Hepatocyte (in vitro differentiated cells): ENCODE results near the gene BCL11A. TPM values are rescaled to one million over a fixed set of nuclear protein-coding genes. Genes with fewer than 3 reads are reported as not detected.

Experiments
- DNase-seq: peaks from one replicate; pipeline ENCODE4 v3.0.0-alpha.2; 2016; ENCODE audit warnings: low spot score
- H2AFZ ChIP-seq: fragments of 200-600 bp; sonication (generic); 2 replicates; pipeline ENCODE4 v1.6.0; 2016; ENCODE audit warnings: antibody characterized with exemption, mild to moderate bottlenecking
- H3K27ac ChIP-seq: fragments of 200-600 bp; sonication (generic); 2 replicates; pipeline ENCODE4 v1.5.1; 2016; ENCODE audit warnings: mild to moderate bottlenecking
- H3K27me3 ChIP-seq: fragments of 200-600 bp; sonication (generic); 2 replicates; pipeline ENCODE4 v1.6.1; 2016
- H3K36me3 ChIP-seq: fragments of 200-600 bp; sonication (generic); replicated peaks from 2 replicates; pipeline ENCODE4 v1.5.1; 2016; ENCODE audit warnings: low read depth; ENCODE audit not compliant: insufficient read depth
- H3K4me1 ChIP-seq: fragments of 200-600 bp; sonication (generic); 2 replicates; pipeline ENCODE4 v1.5.1; 2016; ENCODE audit warnings: mild to moderate bottlenecking, moderate library complexity; ENCODE audit not compliant: insufficient read depth
- H3K4me2 ChIP-seq: fragments of 200-600 bp; sonication (generic); 2 replicates; pipeline ENCODE4 v1.6.0; 2016
- H3K4me3 ChIP-seq: fragments of 200-600 bp; sonication (generic); 2 replicates; pipeline ENCODE4 v1.5.1; 2016; ENCODE audit warnings: mild to moderate bottlenecking
- H3K79me2 ChIP-seq: fragments of 200-600 bp; sonication (generic); 2 replicates; pipeline ENCODE4 v1.6.0; 2017; ENCODE audit warnings: mild to moderate bottlenecking
- H3K9me2 ChIP-seq: fragments of 200-600 bp; sonication (generic); replicated peaks from 2 replicates; pipeline ENCODE4 v1.6.0; 2017; ENCODE audit warnings: mild to moderate bottlenecking; ENCODE audit not compliant: insufficient read depth
- H3K9me3 ChIP-seq: fragments of 200-600 bp; sonication (generic); 2 replicates; pipeline ENCODE4 v1.5.1; 2016; ENCODE audit warnings: low read depth, mild to moderate bottlenecking
- H4K20me1 ChIP-seq: fragments of 200-600 bp; sonication (generic); 2 replicates; pipeline ENCODE4 v1.6.0; 2016; ENCODE audit warnings: mild to moderate bottlenecking; ENCODE audit not compliant: insufficient read depth, poor library complexity, severe bottlenecking
- CTCF ChIP-seq: fragments of 200-600 bp; sonication (generic); IDR thresholded peaks from 2 replicates; pipeline ENCODE4 v1.5.1; 2016; ENCODE audit warnings: antibody characterized with exemption, mild to moderate bottlenecking; ENCODE audit not compliant: poor library complexity
- EZH2 ChIP-seq: fragments of 200-600 bp; sonication (generic); IDR thresholded peaks from 2 replicates; pipeline ENCODE4 v1.6.1; 2016; ENCODE audit warnings: antibody characterized with exemption, mild to moderate bottlenecking, borderline replicate concordance
- EZH2phosphoT487 ChIP-seq: fragments of 200-600 bp; sonication (generic); IDR thresholded peaks from one replicate; pipeline ENCODE4 v1.6.1; 2018; ENCODE audit warnings: antibody characterized with exemption, mild to moderate bottlenecking, low read depth, moderate library complexity; ENCODE audit not compliant: unreplicated experiment, severe bottlenecking
- WGBS: methylation state at CpG from one replicate; pipeline ENCODE4 v1.1.6; 2016; ENCODE audit warnings: low lambda C conversion rate; ENCODE audit errors: missing lambda C conversion rate; 5-methylcytosine and 5-hydroxymethylcytosine counted together
- polyA plus RNA-seq: library from polyadenylated mRNA; unstranded; fragments of >200 nt; fragmentation: Nextera tagmentation; extraction: Ambion mirVana; gene quantifications from 2 replicates; pipeline ENCODE4 v1.2.1, GENCODE V29; 2016
- total RNA-seq: library from RNA; depleted of rRNA; stranded (reverse); fragments of >200 nt; gene quantifications from 2 replicates; pipeline ENCODE4 v1.2.3, GENCODE V29; 2014

BCL11A gene
- total and polyA plus RNA-seq, 2 experiments from 2014 or later: 14.4 to 22.6 TPM

- Histone ChIP-seq H3K4me1 (peaks cover 72% of the 10 kb centered on the region), H3K27ac (peak overlapping the region; percentile 62), H3K9me3 (no peaks in the 10 kb centered on the region), H3K27me3 (no peaks in the 10 kb centered on the region), H3K79me2 (peaks cover 100% of the 10 kb centered on the region), H3K4me3 (no peak overlapping the region), H3K4me2 (peak overlapping the region; percentile 44), H3K9me2 (no peaks in the 10 kb centered on the region), H3K36me3 (no peaks in the 10 kb centered on the region), H2AFZ (no peak overlapping the region), H4K20me1 (peaks cover 7% of the 10 kb centered on the region)
- DNase-seq: no peak
- 60% methylated on average over 7 of the region's 7 CpGs for WGBS
- no peak for TF ChIP-seq CTCF
- TF ChIP-seq EZH2: no peak
- TF ChIP-seq EZH2phosphoT487: no peak
These were observed 9.4 kb downstream of the BCL11A start for GRCh38 chr2:60544062-60544461.

GRCh38 chr2:60541056-60541651, 12.3 kb downstream of the BCL11A start:
- H4K20me1 ChIP-seq: no peaks in the 10 kb centered on the region
- H3K9me2 ChIP-seq: no peaks in the 10 kb centered on the region
- no peak for DNase-seq
- peaks cover 100% of the 10 kb centered on the region for H3K79me2 ChIP-seq
- no peak overlapping the region for H3K4me2 ChIP-seq
- TF ChIP-seq EZH2phosphoT487 (no peak), CTCF (no peak), EZH2 (no peak)
- H3K36me3 ChIP-seq: no peaks in the 10 kb centered on the region
- H3K27me3 ChIP-seq: no peaks in the 10 kb centered on the region
- H3K27ac ChIP-seq: no peak overlapping the region
- H3K4me1 ChIP-seq: peaks cover 72% of the 10 kb centered on the region
- 59% methylated on average over 3 of the region's 3 CpGs for WGBS
- no peak overlapping the region for H2AFZ ChIP-seq
- H3K9me3 ChIP-seq: no peaks in the 10 kb centered on the region
- no peak overlapping the region for H3K4me3 ChIP-seq

GRCh38 chr2:60540074-60540473, 13.4 kb downstream of the BCL11A start:
- no peak overlapping the region for H3K4me3 ChIP-seq
- 90% methylated on average over 2 of the region's 2 CpGs for WGBS
- no peak overlapping the region for H3K27ac ChIP-seq
- H3K4me2 ChIP-seq: no peak overlapping the region
- DNase-seq: no peak
- H3K4me1 ChIP-seq: peaks cover 71% of the 10 kb centered on the region
- no peaks in the 10 kb centered on the region for H3K9me2 ChIP-seq
- no peaks in the 10 kb centered on the region for H3K9me3 ChIP-seq
- no peaks in the 10 kb centered on the region for H3K27me3 ChIP-seq
- no peak overlapping the region for H2AFZ ChIP-seq
- no peaks in the 10 kb centered on the region for H3K36me3 ChIP-seq
- TF ChIP-seq EZH2phosphoT487 (no peak), CTCF (no peak), EZH2 (no peak)
- peaks cover 96% of the 10 kb centered on the region for H3K79me2 ChIP-seq
- no peaks in the 10 kb centered on the region for H4K20me1 ChIP-seq

GRCh38 chr2:60539140-60539539, 14.3 kb downstream of the BCL11A start:
- Histone ChIP-seq H3K9me3 (no peaks in the 10 kb centered on the region), H3K4me1 (peaks cover 72% of the 10 kb centered on the region), H3K4me3 (no peak overlapping the region), H3K4me2 (no peak overlapping the region), H3K27ac (no peak overlapping the region), H3K36me3 (no peaks in the 10 kb centered on the region), H4K20me1 (no peaks in the 10 kb centered on the region), H3K27me3 (no peaks in the 10 kb centered on the region), H3K9me2 (no peaks in the 10 kb centered on the region), H3K79me2 (peaks cover 96% of the 10 kb centered on the region), H2AFZ (no peak overlapping the region)
- no peak for TF ChIP-seq EZH2phosphoT487
- TF ChIP-seq EZH2: no peak
- TF ChIP-seq CTCF: no peak
- WGBS: 90% methylated on average over 5 of the region's 5 CpGs
- DNase-seq: no peak
